Liver (tissue), 9 donors: ENCODE measurements around the gene ZNF524. TPM values are rescaled to one million over a fixed set of nuclear protein-coding genes. Genes with fewer than 3 reads are reported as not detected.

Experiments used
- DNase-seq: peaks from one replicate; pipeline ENCODE4 v3.0.0-alpha.2; 2017; ENCODE audit warnings: low spot score
- H3K27ac ChIP-seq, 2 donors: one replicate each; pipeline ENCODE4 v1.7.0; 2013; ENCODE audit warnings: inconsistent platforms in 2 of 2, low read length in 2 of 2, control low read depth in 1 of 2, low read depth in 1 of 2, mild to moderate bottlenecking in 1 of 2
- H3K27me3 ChIP-seq, 4 donors: one replicate each; pipeline versions ENCODE4 v1.6.1 to v1.7.0; 2013; ENCODE audit warnings: low read length in 3 of 4, inconsistent platforms in 1 of 4, mild to moderate bottlenecking in 1 of 4, moderate library complexity in 1 of 4; ENCODE audit not compliant: control insufficient read depth in 4 of 4, insufficient read depth in 4 of 4
- H3K36me3 ChIP-seq, 4 donors: one replicate each; pipeline versions ENCODE4 v1.6.1 to v1.7.0; 2013; ENCODE audit warnings: low read length in 3 of 4, mild to moderate bottlenecking in 3 of 4, low read depth in 1 of 4, moderate library complexity in 1 of 4; ENCODE audit not compliant: control insufficient read depth in 4 of 4, insufficient read depth in 3 of 4
- H3K4me1 ChIP-seq, 4 donors: one replicate each; pipeline versions ENCODE4 v1.6.1 to v1.7.0; 2013; ENCODE audit warnings: low read length in 3 of 4, mild to moderate bottlenecking in 3 of 4, moderate library complexity in 1 of 4; ENCODE audit not compliant: control insufficient read depth in 4 of 4, insufficient read depth in 4 of 4
- H3K4me3 ChIP-seq, 3 donors: one replicate each; pipeline versions ENCODE4 v1.6.1 to v1.7.0; 2013; ENCODE audit warnings: low read length in 3 of 3, control low read depth in 1 of 3, low read depth in 1 of 3, mild to moderate bottlenecking in 1 of 3
- H3K9ac ChIP-seq, 2 donors: one replicate each; pipeline ENCODE4 v1.7.0; 2013; ENCODE audit warnings: low read length in 2 of 2, mild to moderate bottlenecking in 2 of 2, moderate library complexity in 2 of 2, control low read depth in 1 of 2, low read depth in 1 of 2
- H3K9me3 ChIP-seq, 4 donors: one replicate each; pipeline versions ENCODE4 v1.6.1 to v1.7.0; 2013; ENCODE audit warnings: low read length in 3 of 4; ENCODE audit not compliant: control insufficient read depth in 4 of 4
- EGR1 ChIP-seq, 2 donors: IDR thresholded peaks; 2 replicates each; pipeline ENCODE4 v1.6.1; 2016 to 2018; ENCODE audit warnings: antibody characterized with exemption in 2 of 2, low read depth in 2 of 2
- FOXA1 ChIP-seq: IDR thresholded peaks from 2 replicates; pipeline ENCODE4 v1.6.1; 2016; ENCODE audit warnings: antibody characterized with exemption
- FOXA2 ChIP-seq: IDR thresholded peaks from 2 replicates; pipeline ENCODE4 v1.6.1; 2016; ENCODE audit warnings: antibody characterized with exemption
- GABPA ChIP-seq, 2 donors: IDR thresholded peaks in 1 of 2; conservative IDR thresholded peaks in 1 of 2; 2 replicates each; pipeline ENCODE4 v1.6.1; 2016; ENCODE audit warnings: antibody characterized with exemption in 2 of 2, mild to moderate bottlenecking in 1 of 2, moderate library complexity in 1 of 2
- HNF4A ChIP-seq, 2 donors: conservative IDR thresholded peaks; 2 replicates each; pipeline ENCODE4 v1.6.1; 2016; ENCODE audit warnings: antibody characterized with exemption in 2 of 2, mild to moderate bottlenecking in 2 of 2
- HNF4G ChIP-seq: IDR thresholded peaks from 2 replicates; pipeline ENCODE4 v1.6.1; 2016; ENCODE audit warnings: antibody characterized with exemption
- JUND ChIP-seq, 2 donors: IDR thresholded peaks; 2 replicates each; pipeline ENCODE4 v1.6.1; 2016; ENCODE audit warnings: antibody characterized with exemption in 2 of 2
- NR2F2 ChIP-seq: IDR thresholded peaks from 2 replicates; pipeline ENCODE4 v1.6.1; 2016; ENCODE audit warnings: antibody characterized with exemption
- RAD21 ChIP-seq, 2 donors: IDR thresholded peaks; 2 replicates each; pipeline ENCODE4 v1.6.1; 2016; ENCODE audit warnings: antibody characterized with exemption in 2 of 2, mild to moderate bottlenecking in 2 of 2
- RXRA ChIP-seq, 2 donors: IDR thresholded peaks; 2 replicates each; pipeline ENCODE4 v1.6.1; 2017 to 2018; ENCODE audit warnings: antibody characterized with exemption in 2 of 2, mild to moderate bottlenecking in 1 of 2
- SP1 ChIP-seq: IDR thresholded peaks from 2 replicates; pipeline ENCODE4 v1.6.1; 2018; ENCODE audit warnings: antibody characterized with exemption, mild to moderate bottlenecking
- TAF1 ChIP-seq: conservative IDR thresholded peaks from 2 replicates; pipeline ENCODE4 v1.6.1; 2016; ENCODE audit warnings: antibody characterized with exemption, mild to moderate bottlenecking
- YY1 ChIP-seq: IDR thresholded peaks from 2 replicates; pipeline ENCODE4 v1.6.1; 2016; ENCODE audit warnings: antibody characterized with exemption, mild to moderate bottlenecking
- WGBS: extraction: QIAGEN DNeasy Blood & Tissue Kit; methylation state at CpG from one replicate; pipeline ENCODE4 v1.1.7; 2013; 5-methylcytosine and 5-hydroxymethylcytosine counted together
- polyA plus RNA-seq, 2 donors: library from polyadenylated mRNA; stranded (reverse) in 1 of 2; unstranded in 1 of 2; fragments of 200-250 nt in 1 of 2; fragments of >200 nt in 1 of 2; fragmentation: Nextera tagmentation in 1 of 2; extraction: Ambion mirVana in 1 of 2; gene quantifications; one replicate each; pipeline versions ENCODE4 v1.2.1 to v1.2.3, GENCODE V29; 2013 to 2015
- total RNA-seq, 2 donors: library from RNA; depleted of rRNA; stranded (reverse); fragments of >200 nt; gene quantifications; one replicate each; pipeline ENCODE4 v1.2.3, GENCODE V29; 2014
- TF ChIP-seq, protein P1 (sequence below): IDR thresholded peaks from 2 replicates; pipeline ENCODE4 v1.6.1; 2016; ENCODE audit warnings: antibody characterized with exemption, mild to moderate bottlenecking
- TF ChIP-seq, protein P2 (sequence below): IDR thresholded peaks from 2 replicates; pipeline ENCODE4 v1.6.1; 2016; ENCODE audit warnings: antibody characterized with exemption
- TF ChIP-seq, protein P3 (sequence below): IDR thresholded peaks from 2 replicates; pipeline ENCODE4 v1.6.1; 2016; ENCODE audit warnings: antibody characterized with exemption
- TF ChIP-seq, protein P4 (sequence below): IDR thresholded peaks from 2 replicates; pipeline ENCODE4 v1.6.1; 2016; ENCODE audit warnings: antibody characterized with exemption
- donor health status: healthy.
- donor health status: healthy.
- donor health status: healthy.
- donor health status: healthy.
- donor health status: healthy.

Gene ZNF524
- total and polyA plus RNA-seq, 4 donors: 6.7 to 12.3 (median 10.2) TPM

DNA sequence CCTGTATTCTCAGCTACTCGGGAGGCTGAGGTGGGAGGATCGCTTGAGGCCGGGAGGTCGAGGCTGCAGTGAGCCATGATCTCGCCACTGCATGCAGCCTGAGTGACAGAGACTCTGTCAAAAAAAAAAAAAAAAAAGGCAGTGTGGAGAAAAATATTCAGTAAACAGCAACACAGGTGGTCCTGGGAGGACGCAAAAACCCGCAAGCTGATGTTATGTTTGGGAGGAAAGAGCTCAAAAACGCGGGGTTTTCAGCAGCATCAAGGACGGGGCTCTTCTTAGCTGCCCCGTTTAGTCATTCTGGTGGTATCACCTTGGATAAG, 24.9 kb downstream of the ZNF524 start:
- Histone ChIP-seq H3K27me3 (no peaks in the 10 kb centered on the region), H3K27ac (no peak overlapping the region), H3K4me1 (peaks cover 0 to 12% (median 7%) of the 10 kb centered on the region in 4 donors), H3K9ac (no peak overlapping the region), H3K9me3 (no peaks in the 10 kb centered on the region), H3K4me3 (peak overlapping the region; percentile 32 to 75 (median 53)), H3K36me3 (peaks cover 0 to 4% (median 1%) of the 10 kb centered on the region in 4 donors)
- TF ChIP-seq RXRA (IDR thresholded peaks at IDR 0.05): no peak
- TF ChIP-seq JUND (IDR thresholded peaks at IDR 0.05): no peak
- no peak for TF ChIP-seq HNF4A (conservative IDR thresholded peaks at IDR 0.05)
- TF ChIP-seq GABPA (IDR thresholded peaks at IDR 0.05 in 1 of 2, conservative IDR thresholded peaks at IDR 0.05 in 1 of 2): no peak
- TF ChIP-seq, protein P1, sequence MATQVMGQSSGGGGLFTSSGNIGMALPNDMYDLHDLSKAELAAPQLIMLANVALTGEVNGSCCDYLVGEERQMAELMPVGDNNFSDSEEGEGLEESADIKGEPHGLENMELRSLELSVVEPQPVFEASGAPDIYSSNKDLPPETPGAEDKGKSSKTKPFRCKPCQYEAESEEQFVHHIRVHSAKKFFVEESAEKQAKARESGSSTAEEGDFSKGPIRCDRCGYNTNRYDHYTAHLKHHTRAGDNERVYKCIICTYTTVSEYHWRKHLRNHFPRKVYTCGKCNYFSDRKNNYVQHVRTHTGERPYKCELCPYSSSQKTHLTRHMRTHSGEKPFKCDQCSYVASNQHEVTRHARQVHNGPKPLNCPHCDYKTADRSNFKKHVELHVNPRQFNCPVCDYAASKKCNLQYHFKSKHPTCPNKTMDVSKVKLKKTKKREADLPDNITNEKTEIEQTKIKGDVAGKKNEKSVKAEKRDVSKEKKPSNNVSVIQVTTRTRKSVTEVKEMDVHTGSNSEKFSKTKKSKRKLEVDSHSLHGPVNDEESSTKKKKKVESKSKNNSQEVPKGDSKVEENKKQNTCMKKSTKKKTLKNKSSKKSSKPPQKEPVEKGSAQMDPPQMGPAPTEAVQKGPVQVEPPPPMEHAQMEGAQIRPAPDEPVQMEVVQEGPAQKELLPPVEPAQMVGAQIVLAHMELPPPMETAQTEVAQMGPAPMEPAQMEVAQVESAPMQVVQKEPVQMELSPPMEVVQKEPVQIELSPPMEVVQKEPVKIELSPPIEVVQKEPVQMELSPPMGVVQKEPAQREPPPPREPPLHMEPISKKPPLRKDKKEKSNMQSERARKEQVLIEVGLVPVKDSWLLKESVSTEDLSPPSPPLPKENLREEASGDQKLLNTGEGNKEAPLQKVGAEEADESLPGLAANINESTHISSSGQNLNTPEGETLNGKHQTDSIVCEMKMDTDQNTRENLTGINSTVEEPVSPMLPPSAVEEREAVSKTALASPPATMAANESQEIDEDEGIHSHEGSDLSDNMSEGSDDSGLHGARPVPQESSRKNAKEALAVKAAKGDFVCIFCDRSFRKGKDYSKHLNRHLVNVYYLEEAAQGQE: no peak
- TF ChIP-seq NR2F2: no peak
- 52% methylated on average over 11 of the region's 11 CpGs for WGBS
- no peak for DNase-seq

DNA sequence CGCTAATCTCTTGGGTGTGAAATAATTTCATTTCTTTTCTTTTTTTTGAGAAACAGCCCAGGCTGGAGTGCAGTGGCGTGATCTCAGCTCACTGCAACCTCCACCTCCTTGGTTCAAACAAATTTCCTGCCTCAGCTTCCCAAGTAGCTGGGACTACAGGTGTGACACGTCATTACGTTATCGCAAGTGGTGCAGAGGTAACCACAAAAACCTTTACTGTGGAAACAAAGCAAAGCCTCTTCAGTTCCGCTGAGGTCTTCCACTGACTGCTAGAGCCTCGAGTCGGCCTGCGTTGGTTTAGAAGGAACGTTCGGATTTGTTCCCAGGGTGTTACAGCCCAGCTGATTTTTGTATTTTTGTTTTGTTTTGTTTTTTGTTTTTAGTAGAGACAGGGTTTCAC, 26.3 kb downstream of the ZNF524 start:
- no peak for DNase-seq
- Histone ChIP-seq H3K27me3 (no peaks in the 10 kb centered on the region), H3K4me1 (peaks cover 0 to 12% (median 7%) of the 10 kb centered on the region in 4 donors), H3K9ac (no peak overlapping the region), H3K9me3 (no peaks in the 10 kb centered on the region), H3K27ac (no peak overlapping the region), H3K4me3 (no peak overlapping the region), H3K36me3 (peaks cover 0 to 4% (median 0%) of the 10 kb centered on the region in 4 donors)
- TF ChIP-seq YY1: no peak
- TF ChIP-seq FOXA2: no peak
- TF ChIP-seq FOXA1: no peak
- WGBS: 90% methylated on average over 11 of the region's 11 CpGs

DNA sequence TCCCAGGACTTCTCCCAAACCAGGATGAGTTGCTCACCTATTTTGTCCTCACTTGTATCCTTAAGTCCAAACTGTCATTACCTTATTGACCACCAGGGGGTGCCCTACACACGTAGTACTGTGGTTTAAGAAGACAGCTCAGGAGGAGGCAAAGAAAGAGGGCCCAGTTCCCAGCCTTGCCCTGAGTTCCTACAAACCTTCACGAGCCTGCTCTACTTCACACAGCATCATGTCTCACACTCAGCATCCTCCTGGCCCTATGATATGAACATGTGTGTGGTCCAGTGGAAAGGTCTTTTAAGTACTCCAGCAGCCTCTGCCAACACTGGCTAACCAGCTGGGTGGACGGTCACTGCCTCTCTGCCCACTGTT, 32.4 kb downstream of the ZNF524 start:
- Histone ChIP-seq H3K27me3 (no peaks in the 10 kb centered on the region), H3K9ac (no peak overlapping the region), H3K9me3 (no peaks in the 10 kb centered on the region), H3K36me3 (no peaks in the 10 kb centered on the region), H3K4me3 (no peak overlapping the region), H3K4me1 (peaks cover 13 to 31% (median 22%) of the 10 kb centered on the region in 4 donors), H3K27ac (no peak overlapping the region)
- DNase-seq: peak; percentile 88
- 30% methylated on average over 3 of the region's 3 CpGs for WGBS
- TF ChIP-seq HNF4A (conservative IDR thresholded peaks at IDR 0.05) (peak in 1 of 2 donors; percentile 43), GABPA (IDR thresholded peaks at IDR 0.05 in 1 of 2, conservative IDR thresholded peaks at IDR 0.05 in 1 of 2) (peak in 1 of 2 donors; percentile 56), RXRA (IDR thresholded peaks at IDR 0.05) (no peak), FOXA1 (no peak), EGR1 (IDR thresholded peaks at IDR 0.05; ENCODE audit: low read depth in 2 of 2) (no peak), YY1 (no peak), RAD21 (IDR thresholded peaks at IDR 0.05) (peak; percentile 88 to 94), SP1 (no peak), HNF4G (no peak), NR2F2 (no peak), JUND (IDR thresholded peaks at IDR 0.05) (no peak), TAF1 (no peak), FOXA2 (no peak)
- TF ChIP-seq, protein P2, sequence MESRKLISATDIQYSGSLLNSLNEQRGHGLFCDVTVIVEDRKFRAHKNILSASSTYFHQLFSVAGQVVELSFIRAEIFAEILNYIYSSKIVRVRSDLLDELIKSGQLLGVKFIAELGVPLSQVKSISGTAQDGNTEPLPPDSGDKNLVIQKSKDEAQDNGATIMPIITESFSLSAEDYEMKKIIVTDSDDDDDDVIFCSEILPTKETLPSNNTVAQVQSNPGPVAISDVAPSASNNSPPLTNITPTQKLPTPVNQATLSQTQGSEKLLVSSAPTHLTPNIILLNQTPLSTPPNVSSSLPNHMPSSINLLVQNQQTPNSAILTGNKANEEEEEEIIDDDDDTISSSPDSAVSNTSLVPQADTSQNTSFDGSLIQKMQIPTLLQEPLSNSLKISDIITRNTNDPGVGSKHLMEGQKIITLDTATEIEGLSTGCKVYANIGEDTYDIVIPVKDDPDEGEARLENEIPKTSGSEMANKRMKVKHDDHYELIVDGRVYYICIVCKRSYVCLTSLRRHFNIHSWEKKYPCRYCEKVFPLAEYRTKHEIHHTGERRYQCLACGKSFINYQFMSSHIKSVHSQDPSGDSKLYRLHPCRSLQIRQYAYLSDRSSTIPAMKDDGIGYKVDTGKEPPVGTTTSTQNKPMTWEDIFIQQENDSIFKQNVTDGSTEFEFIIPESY: no peak
- TF ChIP-seq, protein P3, sequence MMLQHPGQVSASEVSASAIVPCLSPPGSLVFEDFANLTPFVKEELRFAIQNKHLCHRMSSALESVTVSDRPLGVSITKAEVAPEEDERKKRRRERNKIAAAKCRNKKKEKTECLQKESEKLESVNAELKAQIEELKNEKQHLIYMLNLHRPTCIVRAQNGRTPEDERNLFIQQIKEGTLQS: no peak
- TF ChIP-seq, protein P4, sequence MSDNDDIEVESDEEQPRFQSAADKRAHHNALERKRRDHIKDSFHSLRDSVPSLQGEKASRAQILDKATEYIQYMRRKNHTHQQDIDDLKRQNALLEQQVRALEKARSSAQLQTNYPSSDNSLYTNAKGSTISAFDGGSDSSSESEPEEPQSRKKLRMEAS: no peak
- TF ChIP-seq, protein P1: no peak
